GM23338 (cell line): Measurements from ENCODE around the gene TMEM50A.
"Not testable (repeated sequence)": the region's sequence is repeated elsewhere in the genome, so short reads cannot be mapped to it uniquely, and the experiment has no call there.

Experiments
- CREB1 ChIP-seq: fragments of 250-450 bp; sonication (Bioruptor Pico); IDR thresholded peaks from 2 replicates; pipeline ENCODE4 v1.5.0; 2020; ENCODE audit warnings: low read depth, mild to moderate bottlenecking, moderate library complexity
- EZH2 ChIP-seq: fragments of 200-600 bp; sonication (generic); IDR thresholded peaks from one replicate; pipeline ENCODE4 v1.8.0; 2017; ENCODE audit warnings: antibody characterized with exemption, mild to moderate bottlenecking, low read depth; ENCODE audit not compliant: unreplicated experiment
- EZH2phosphoT487 ChIP-seq: fragments of 200-600 bp; sonication (generic); IDR thresholded peaks from one replicate; pipeline ENCODE4 v1.8.1; 2018; ENCODE audit warnings: antibody characterized with exemption; ENCODE audit not compliant: unreplicated experiment
- JUNB ChIP-seq: IDR thresholded peaks from one replicate; pipeline ENCODE4 v1.6.1; 2016; ENCODE audit warnings: antibody characterized with exemption; ENCODE audit not compliant: unreplicated experiment
- POLR2AphosphoS5 ChIP-seq: IDR thresholded peaks from 2 replicates; pipeline ENCODE4 v1.6.1; 2016; ENCODE audit warnings: antibody characterized with exemption, low read depth
- ZNF331 ChIP-seq: fragments of 250-450 bp; sonication (Bioruptor Pico); IDR thresholded peaks from 2 replicates; pipeline ENCODE4 v1.5.0; 2020; ENCODE audit warnings: low read depth, mild to moderate bottlenecking, moderate library complexity
- TF ChIP-seq, protein P1 (sequence below), 2 experiments: fragments of 200-600 bp in 1 of 2; sonication (generic) in 1 of 2; conservative IDR thresholded peaks; 2 replicates each; pipeline versions ENCODE4 v1.5.1 to v1.6.1; 2016 to 2017; ENCODE audit warnings: antibody characterized with exemption in 2 of 2, low read depth in 2 of 2, mild to moderate bottlenecking in 2 of 2, moderate library complexity in 1 of 2

- TF ChIP-seq EZH2; ZNF331; CREB1 (CRISPR knock-in tag); POLR2AphosphoS5; EZH2phosphoT487; JUNB: not testable (repeated sequence)
- TF ChIP-seq, protein P1, sequence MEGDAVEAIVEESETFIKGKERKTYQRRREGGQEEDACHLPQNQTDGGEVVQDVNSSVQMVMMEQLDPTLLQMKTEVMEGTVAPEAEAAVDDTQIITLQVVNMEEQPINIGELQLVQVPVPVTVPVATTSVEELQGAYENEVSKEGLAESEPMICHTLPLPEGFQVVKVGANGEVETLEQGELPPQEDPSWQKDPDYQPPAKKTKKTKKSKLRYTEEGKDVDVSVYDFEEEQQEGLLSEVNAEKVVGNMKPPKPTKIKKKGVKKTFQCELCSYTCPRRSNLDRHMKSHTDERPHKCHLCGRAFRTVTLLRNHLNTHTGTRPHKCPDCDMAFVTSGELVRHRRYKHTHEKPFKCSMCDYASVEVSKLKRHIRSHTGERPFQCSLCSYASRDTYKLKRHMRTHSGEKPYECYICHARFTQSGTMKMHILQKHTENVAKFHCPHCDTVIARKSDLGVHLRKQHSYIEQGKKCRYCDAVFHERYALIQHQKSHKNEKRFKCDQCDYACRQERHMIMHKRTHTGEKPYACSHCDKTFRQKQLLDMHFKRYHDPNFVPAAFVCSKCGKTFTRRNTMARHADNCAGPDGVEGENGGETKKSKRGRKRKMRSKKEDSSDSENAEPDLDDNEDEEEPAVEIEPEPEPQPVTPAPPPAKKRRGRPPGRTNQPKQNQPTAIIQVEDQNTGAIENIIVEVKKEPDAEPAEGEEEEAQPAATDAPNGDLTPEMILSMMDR (conservative IDR thresholded peaks at IDR 0.05; ENCODE audit: low read depth in 2 of 2) = not testable (repeated sequence)
Observed at GRCh38 chr1:25409641-25410427, 71.7 kb downstream of the TMEM50A start.
